LHCN-M2 (cell line): ENCODE results near the gene TNS1. TPM values are rescaled to one million over a fixed set of nuclear protein-coding genes. Genes with fewer than 3 reads are reported as not detected.

Source experiments
- DNase-seq: peaks from one replicate; pipeline ENCODE4 v3.0.0-alpha.2; 2012; ENCODE audit warnings: low read depth
- total RNA-seq: library from RNA; depleted of rRNA; stranded (reverse); fragments of >200 nt; gene quantifications from 2 replicates; pipeline ENCODE4 v1.2.3, GENCODE V29; 2014

TNS1 gene
- total RNA-seq, 1 experiment from 2014 or later, result 53.4 TPM

DNA sequence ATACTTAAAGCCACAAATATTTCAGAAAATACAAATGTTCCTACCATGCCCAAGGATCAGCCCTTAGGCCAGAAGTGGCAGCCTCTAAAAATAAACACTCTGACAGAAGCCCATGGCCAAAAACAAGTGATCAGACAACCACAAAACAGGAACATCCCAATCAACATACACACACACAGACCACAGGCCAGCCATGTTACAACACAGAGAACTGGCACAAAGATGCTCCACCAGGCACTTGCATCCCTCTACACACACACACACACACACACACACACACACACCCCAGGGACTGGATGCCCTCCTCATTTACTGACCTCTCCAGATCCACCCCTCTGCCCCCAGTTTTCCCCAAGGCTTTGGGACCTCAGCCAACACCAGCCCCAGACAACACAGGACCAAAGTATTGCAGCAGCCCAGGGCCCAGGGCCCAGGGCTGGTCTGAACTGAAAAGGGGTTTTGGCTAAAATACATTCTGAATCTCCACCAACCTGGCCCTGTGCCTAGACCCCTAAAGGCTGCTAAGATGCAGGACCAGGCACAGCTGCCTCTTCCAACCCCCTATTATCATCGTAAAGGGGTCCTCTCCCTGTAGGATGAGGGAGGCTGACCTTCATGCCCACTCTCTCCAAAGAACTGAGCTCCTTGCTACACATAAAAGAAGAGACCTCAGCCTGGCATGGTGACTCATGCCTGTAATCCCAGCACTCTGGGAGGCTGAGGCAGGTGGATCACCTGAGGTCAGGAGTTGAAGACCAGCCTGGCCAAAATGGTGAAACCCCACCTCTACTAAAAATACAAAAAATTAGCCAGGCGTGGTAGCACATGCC, 151.4 kb downstream of the TNS1 start:
- peak; percentile 81 for DNase-seq

- peak; percentile 40 for DNase-seq
These were observed 153.4 kb downstream of the TNS1 start for GRCh38 chr2:217849154-217849975.

- DNase-seq, result no peak
These were observed 154.3 kb downstream of the TNS1 start for GRCh38 chr2:217848351-217848957.

- no peak for DNase-seq
These were observed 155.0 kb downstream of the TNS1 start for GRCh38 chr2:217847552-217848350.

GRCh38 chr2:217847115-217847514, 155.7 kb downstream of the TNS1 start:
- DNase-seq, result no peak

DNA sequence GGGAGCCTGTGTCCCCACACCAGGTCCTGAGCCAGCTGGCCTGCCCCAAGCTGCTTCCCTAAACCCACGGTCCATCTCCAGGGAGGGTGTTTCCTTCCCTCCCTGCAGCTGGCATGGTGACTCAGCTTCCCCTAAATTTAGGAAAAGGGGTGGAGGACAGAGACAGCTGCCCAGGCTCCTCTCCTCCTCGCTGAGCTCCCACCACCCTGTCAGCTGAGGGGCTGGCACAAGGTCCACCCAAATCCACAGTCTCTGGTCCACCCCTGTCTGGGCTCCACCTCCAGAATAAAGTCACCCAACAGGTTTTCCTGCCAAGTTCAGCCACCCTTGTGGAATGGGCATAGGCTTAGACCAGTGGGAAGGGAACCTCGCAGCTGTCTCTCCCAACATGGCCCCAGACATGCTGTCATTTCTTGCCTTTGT, 156.5 kb downstream of the TNS1 start:
- DNase-seq, result peak; percentile 95

DNA sequence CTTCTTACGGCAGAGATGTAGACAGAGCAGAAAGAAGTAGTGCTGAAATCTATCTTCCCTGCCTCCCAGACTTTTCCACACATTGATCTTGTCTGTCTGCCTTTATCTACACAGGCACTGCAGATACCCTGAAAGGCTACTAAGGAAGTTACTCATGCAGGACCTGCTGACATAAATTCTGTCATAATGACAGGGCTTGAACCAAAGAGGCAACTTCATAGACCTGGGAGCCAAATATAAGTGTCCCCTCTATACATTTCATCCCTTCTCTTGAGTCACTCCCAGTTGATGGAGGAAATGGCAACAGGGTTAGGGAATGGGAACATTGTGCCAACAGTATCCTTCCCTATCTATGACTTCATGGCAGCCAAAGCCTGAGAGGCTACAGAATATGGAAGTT, 157.5 kb downstream of the TNS1 start:
- no peak for DNase-seq

GRCh38 chr2:217844696-217845095, 158.1 kb downstream of the TNS1 start:
- no peak for DNase-seq

DNA sequence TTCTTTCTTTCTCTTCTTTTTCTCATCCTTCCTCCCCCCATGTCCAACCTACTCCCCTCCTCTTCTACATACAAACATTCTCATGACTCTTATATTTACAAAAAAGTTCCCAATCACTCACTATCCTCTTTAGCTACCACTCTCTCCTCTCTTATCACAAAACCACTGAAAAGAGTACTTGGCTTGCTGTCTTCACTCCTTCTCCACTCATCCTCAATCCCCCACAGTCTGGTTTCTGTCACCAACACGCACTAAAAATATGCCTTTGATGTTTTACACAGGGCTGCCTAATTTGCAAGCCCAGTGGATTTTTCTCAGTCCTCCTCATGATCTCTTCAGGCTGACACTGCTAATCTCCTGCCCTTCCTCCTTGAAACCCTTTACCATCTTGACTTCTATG, 159.5 kb downstream of the TNS1 start:
- no peak for DNase-seq

DNA sequence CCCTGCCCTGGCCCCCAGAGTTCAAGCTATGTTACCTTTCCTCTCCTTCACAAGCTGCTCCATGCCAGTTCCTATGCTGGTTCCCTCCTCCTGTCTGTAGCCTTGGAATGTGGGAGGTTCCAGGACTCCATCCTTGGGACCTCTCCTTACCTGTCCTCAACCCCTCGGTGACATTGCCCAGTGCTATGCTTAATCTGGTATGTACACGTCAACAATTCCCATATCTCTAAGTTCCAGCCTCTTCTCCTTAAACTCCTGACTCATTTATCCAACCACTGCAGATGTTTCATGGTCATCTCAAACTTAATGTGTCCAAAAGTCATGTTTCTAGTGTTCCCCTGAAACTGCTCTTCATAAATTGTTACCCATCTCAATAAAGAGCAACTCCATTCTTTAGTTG, 160.8 kb downstream of the TNS1 start:
- no peak for DNase-seq

DNA sequence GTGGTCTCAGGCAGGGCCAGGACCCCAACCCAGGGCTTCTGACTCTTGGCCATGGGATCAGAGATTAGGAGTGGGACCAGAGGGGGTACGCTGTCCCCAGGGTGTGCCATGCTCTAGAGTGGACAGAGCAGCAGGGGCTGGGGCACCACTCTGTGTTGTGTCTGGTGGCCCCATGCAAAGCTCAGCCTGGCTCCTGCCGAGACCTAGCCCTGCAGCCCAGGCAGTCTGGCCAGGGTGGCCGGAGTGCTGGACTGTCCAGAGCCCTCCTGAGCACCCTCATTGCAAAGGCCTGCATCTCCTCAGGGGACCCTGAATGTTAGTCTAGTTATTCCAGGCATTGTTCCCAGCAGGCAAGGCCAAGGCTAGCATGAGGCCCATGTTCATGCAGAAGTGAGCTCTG, 162.3 kb downstream of the TNS1 start:
- no peak for DNase-seq

DNA sequence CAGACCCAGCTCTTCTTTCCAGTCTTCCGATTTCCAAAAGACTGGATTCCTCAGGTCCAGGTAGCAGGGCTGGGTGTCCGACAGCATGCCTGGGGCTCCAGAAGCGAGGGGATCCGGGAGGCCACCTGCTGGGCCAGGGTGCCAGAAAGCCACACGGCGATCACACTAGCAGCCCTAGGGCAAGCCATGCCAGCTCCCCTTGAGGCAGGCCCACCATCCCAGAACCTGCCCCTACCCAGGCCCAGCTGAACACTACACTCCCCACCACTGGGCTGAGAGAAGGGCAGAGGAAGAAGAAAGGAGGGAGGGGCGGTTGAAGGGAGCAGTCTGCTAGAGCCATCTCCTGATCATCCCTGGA, 163.1 kb downstream of the TNS1 start:
- DNase-seq, result no peak

DNA sequence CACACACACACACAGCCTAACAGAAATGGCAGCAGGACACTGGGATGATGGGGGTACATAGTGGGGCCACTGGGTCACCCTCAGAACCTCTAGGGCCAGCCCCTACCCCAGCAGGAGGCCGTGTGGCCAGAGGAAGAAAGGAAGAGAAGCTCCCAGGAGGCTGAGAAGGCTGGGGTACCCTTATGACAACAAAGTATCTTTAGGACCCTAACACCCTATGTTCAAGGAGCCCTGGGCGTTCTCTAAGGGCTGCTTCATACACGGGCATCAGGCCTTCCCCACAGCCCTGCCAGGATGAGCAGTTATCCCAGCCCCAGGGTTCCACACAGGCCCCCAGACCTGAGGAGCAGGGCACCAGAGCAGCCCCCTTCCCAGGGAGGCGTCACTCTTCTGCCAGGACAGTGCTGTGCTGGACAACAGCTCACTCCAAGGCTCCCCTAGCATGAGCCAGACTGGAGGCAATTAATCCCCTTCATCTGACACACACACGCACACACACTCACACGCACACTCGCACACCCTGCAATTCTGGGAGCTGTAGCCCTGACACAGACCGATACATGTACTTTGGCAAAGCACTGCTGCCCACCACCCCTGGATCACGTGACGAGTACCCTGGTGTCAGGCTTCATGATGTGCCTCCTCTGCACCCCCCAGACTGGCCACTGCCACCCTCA, 163.6 kb downstream of the TNS1 start:
- no peak for DNase-seq

DNA sequence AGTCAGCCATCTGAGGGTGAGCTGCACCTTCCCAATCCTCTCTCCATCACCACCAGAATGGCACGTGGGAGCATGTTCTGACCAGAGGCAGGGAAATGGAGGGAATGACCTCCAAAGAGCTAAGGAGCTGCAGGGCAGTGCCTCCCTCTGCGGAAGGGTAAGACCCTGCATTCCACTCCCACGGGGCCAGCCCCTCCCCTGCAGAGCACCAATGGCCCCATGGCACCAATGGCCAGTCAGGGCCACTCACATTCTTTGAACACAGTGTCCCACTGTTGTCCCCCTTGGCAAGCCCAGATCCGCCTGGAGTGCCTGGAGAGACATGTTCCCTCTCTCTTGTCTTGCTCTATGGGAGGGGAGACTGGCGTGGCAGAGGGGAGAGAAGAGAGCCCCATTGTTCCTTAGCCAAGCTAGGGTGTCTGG, 164.4 kb downstream of the TNS1 start:
- no peak for DNase-seq

DNA sequence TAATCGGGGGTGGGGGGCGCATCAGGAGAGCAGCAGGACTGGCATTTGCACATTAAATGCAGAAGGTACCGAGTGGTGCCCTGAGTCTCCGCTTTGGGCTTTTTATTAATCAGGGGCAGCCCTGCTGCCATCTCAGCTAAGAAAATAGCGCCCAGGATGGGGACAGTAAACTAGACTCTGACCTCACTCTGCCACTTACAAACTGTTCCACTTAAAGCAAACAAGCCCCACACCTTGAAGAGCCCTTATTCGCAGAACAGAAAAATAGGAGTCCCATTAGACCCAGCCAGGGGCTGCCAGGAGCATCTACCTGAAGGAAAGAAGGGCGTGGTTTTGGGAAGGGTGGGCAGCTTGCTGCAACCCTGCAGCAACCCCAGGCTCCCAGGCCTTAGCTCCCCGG, 165.3 kb downstream of the TNS1 start:
- DNase-seq, result no peak

DNA sequence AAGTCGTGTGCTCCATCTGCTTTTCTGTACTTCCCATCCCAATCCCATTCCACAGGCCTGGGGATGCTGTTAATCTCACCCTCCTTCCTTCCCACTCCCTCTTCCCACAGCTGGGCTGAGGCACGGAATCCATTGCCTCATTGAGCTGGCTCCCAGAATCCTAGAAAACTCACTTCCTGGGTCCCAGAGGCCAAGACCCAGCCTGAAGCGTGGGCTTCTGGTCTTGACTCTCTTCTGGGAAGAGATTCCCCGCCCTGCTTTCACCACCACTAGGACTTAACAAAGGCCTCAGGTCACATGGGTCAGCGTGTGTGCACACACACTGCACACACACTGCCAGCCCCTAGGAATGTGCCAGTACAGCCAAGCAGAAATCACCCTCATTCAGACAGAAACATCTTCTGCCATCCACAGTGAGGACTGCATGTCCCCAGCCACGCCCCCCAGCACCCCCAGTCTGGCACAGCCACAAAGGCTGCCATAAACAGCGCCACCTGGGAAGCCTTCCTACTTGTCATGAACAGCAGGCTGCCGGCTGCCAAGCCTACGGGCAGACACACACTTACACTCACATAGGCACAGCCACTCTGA, 165.8 kb downstream of the TNS1 start:
- DNase-seq, result peak; percentile 44

DNA sequence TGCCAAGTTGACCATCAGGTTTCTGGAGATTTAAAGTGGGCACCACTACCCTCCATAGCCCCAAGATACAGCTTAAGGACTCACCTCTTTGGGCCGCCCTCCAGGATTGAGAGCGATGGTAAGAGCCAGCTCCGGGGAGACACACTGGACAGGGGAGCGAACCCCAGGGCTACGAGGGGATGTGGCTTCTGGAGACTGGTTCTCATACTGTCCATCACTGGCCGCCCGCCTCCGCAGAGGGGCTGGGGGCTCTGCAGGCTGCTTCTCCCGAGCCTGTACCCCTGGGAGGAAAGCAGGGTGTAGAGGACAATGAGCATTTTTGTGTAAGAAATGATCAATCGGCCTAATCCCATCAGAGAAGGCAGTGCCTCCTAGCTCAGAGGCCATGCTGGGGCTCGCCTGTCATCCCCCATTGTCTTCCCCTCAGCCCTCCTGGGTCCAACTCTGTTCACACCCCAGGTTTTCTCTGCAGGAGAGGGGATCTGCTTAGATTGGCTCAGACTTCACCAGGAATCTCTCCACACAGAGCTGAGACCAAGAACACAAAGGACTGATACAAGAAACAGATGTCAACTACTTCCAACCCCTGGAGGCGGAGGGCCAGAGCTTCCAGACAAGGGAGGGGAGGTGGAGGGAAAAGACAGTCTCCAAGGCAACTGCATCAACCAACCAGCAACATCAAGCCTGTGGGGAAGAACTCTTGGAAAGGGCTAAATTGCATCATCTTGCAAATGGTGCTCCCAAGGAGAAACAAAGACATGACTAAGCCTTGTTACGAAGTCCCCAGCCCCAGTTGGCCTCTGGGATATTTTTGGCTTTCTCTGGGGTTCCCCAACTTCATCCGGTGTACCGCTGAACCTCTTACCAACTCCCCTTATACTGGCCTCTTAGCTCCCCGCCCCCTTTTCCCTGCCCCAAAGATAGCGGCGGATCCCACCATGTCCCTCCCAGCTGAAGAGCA, 166.6 kb downstream of the TNS1 start:
- peak; percentile 77 for DNase-seq

GRCh38 chr2:217834744-217835513, 167.9 kb downstream of the TNS1 start:
- DNase-seq, result peak; percentile 20
